HEK293 (cell line): ENCODE measurements around the gene DDX50.

Experiments used
- EGR2 ChIP-seq: fragments of 450-650 bp; formaldehyde crosslinking; IDR thresholded peaks from 2 replicates; pipeline ENCODE4 v1.5.1; 2016; ENCODE audit warnings: low read depth, missing biosample characterization, missing genetic modification characterization
- GLIS1 ChIP-seq: fragments of 450-650 bp; formaldehyde crosslinking; IDR thresholded peaks from 2 replicates; pipeline ENCODE4 v1.5.1; 2016; ENCODE audit warnings: missing biosample characterization, missing genetic modification characterization
- HOXA7 ChIP-seq: sonication (generic); formaldehyde crosslinking; IDR thresholded peaks from 2 replicates; pipeline ENCODE4 v1.8.1; 2022; ENCODE audit warnings: missing genetic modification reagents, borderline replicate concordance
- KLF1 ChIP-seq: fragments of 450-650 bp; formaldehyde crosslinking; IDR thresholded peaks from 2 replicates; pipeline ENCODE4 v1.5.1; 2016; ENCODE audit warnings: missing biosample characterization, missing genetic modification characterization
- MEIS1 ChIP-seq: sonication (generic); formaldehyde crosslinking; IDR thresholded peaks from 2 replicates; pipeline ENCODE4 v1.8.1; 2022; ENCODE audit warnings: missing genetic modification reagents, mild to moderate bottlenecking, borderline replicate concordance
- OSR2 ChIP-seq: fragments of 450-650 bp; formaldehyde crosslinking; IDR thresholded peaks from 2 replicates; pipeline ENCODE4 v1.5.1; 2016; ENCODE audit warnings: missing biosample characterization, missing genetic modification characterization
- RBAK ChIP-seq: fragments of 450-650 bp; formaldehyde crosslinking; IDR thresholded peaks from 2 replicates; pipeline ENCODE4 v1.5.1; 2016; ENCODE audit warnings: missing biosample characterization, missing genetic modification characterization
- SCRT2 ChIP-seq: fragments of 450-650 bp; formaldehyde crosslinking; IDR thresholded peaks from 2 replicates; pipeline ENCODE4 v1.5.1; 2016; ENCODE audit warnings: missing biosample characterization, missing genetic modification characterization
- SP2 ChIP-seq: fragments of 450-650 bp; formaldehyde crosslinking; IDR thresholded peaks from 2 replicates; pipeline ENCODE4 v1.5.1; 2016; ENCODE audit warnings: missing biosample characterization, missing genetic modification characterization
- WT1 ChIP-seq: fragments of 450-650 bp; formaldehyde crosslinking; IDR thresholded peaks from 2 replicates; pipeline ENCODE4 v1.5.1; 2016; ENCODE audit warnings: missing biosample characterization, missing genetic modification characterization
- ZBTB48 ChIP-seq: fragments of 450-650 bp; formaldehyde crosslinking; IDR thresholded peaks from 2 replicates; pipeline ENCODE4 v1.5.1; 2016; ENCODE audit warnings: missing biosample characterization, missing genetic modification characterization
- ZFP3 ChIP-seq: fragments of 450-650 bp; formaldehyde crosslinking; IDR thresholded peaks from 2 replicates; pipeline ENCODE4 v1.5.1; 2016; ENCODE audit warnings: low read depth, missing biosample characterization, missing genetic modification characterization
- ZFP37 ChIP-seq: fragments of 450-650 bp; formaldehyde crosslinking; IDR thresholded peaks from 2 replicates; pipeline ENCODE4 v1.5.1; 2016; ENCODE audit warnings: missing biosample characterization, missing genetic modification characterization
- ZIC2 ChIP-seq: fragments of 450-650 bp; formaldehyde crosslinking; IDR thresholded peaks from 2 replicates; pipeline ENCODE4 v1.5.1; 2016; ENCODE audit warnings: missing biosample characterization, missing genetic modification characterization
- ZNF121 ChIP-seq: fragments of 450-650 bp; formaldehyde crosslinking; IDR thresholded peaks from 2 replicates; pipeline ENCODE4 v1.5.1; 2016; ENCODE audit warnings: missing biosample characterization, missing genetic modification characterization
- ZNF138 ChIP-seq: fragments of 450-650 bp; formaldehyde crosslinking; IDR thresholded peaks from 2 replicates; pipeline ENCODE4 v1.5.1; 2016; ENCODE audit warnings: missing biosample characterization, missing genetic modification characterization, borderline replicate concordance
- ZNF155 ChIP-seq: fragments of 450-650 bp; formaldehyde crosslinking; IDR thresholded peaks from 2 replicates; pipeline ENCODE4 v1.5.1; 2016; ENCODE audit warnings: missing biosample characterization, missing genetic modification characterization
- ZNF175 ChIP-seq: fragments of 450-650 bp; formaldehyde crosslinking; IDR thresholded peaks from 2 replicates; pipeline ENCODE4 v1.5.1; 2016; ENCODE audit warnings: missing biosample characterization, missing genetic modification characterization
- ZNF2 ChIP-seq: fragments of 450-650 bp; formaldehyde crosslinking; IDR thresholded peaks from 2 replicates; pipeline ENCODE4 v1.5.1; 2016; ENCODE audit warnings: missing biosample characterization, missing genetic modification characterization
- ZNF302 ChIP-seq: fragments of 450-650 bp; formaldehyde crosslinking; IDR thresholded peaks from 2 replicates; pipeline ENCODE4 v1.5.1; 2016; ENCODE audit warnings: missing biosample characterization, missing genetic modification characterization, low read depth
- ZNF521 ChIP-seq: fragments of 450-650 bp; formaldehyde crosslinking; IDR thresholded peaks from 2 replicates; pipeline ENCODE4 v1.5.1; 2017; ENCODE audit warnings: missing biosample characterization, mild to moderate bottlenecking, missing genetic modification characterization
- ZNF561 ChIP-seq: fragments of 450-650 bp; IDR thresholded peaks from 2 replicates; pipeline ENCODE4 v1.5.1; 2018; ENCODE audit warnings: missing biosample characterization, missing genetic modification characterization, borderline replicate concordance
- ZNF585B ChIP-seq: fragments of 450-650 bp; formaldehyde crosslinking; IDR thresholded peaks from 2 replicates; pipeline ENCODE4 v1.5.1; 2016; ENCODE audit warnings: missing biosample characterization, missing genetic modification characterization
- ZNF610 ChIP-seq: fragments of 450-650 bp; formaldehyde crosslinking; IDR thresholded peaks from 2 replicates; pipeline ENCODE4 v1.5.1; 2016; ENCODE audit warnings: missing biosample characterization, missing genetic modification characterization, borderline replicate concordance
- ZNF623 ChIP-seq: fragments of 450-650 bp; formaldehyde crosslinking; IDR thresholded peaks from 2 replicates; pipeline ENCODE4 v1.5.1; 2016; ENCODE audit warnings: missing biosample characterization, missing genetic modification characterization
- ZNF747 ChIP-seq: fragments of 450-650 bp; formaldehyde crosslinking; IDR thresholded peaks from 2 replicates; pipeline ENCODE4 v1.5.1; 2016; ENCODE audit warnings: missing biosample characterization, missing genetic modification characterization
- ZNF776 ChIP-seq: fragments of 450-650 bp; formaldehyde crosslinking; IDR thresholded peaks from 2 replicates; pipeline ENCODE4 v1.5.0; 2017; ENCODE audit warnings: missing biosample characterization, missing genetic modification characterization, borderline replicate concordance
- ZNF792 ChIP-seq: fragments of 450-650 bp; formaldehyde crosslinking; IDR thresholded peaks from 2 replicates; pipeline ENCODE4 v1.5.1; 2016; ENCODE audit warnings: missing biosample characterization, missing genetic modification characterization
- TF ChIP-seq, protein P1 (sequence below): fragments of 450-650 bp; formaldehyde crosslinking; IDR thresholded peaks from 2 replicates; pipeline ENCODE4 v1.5.1; 2017; ENCODE audit warnings: missing biosample characterization, missing genetic modification characterization
- TF ChIP-seq, protein P2 (sequence below): fragments of 450-650 bp; formaldehyde crosslinking; IDR thresholded peaks from 2 replicates; pipeline ENCODE4 v1.5.1; 2017; ENCODE audit warnings: missing biosample characterization, missing genetic modification characterization
- TF ChIP-seq, protein P3 (sequence below): fragments of 450-650 bp; formaldehyde crosslinking; IDR thresholded peaks from 2 replicates; pipeline ENCODE4 v1.5.1; 2016; ENCODE audit warnings: missing biosample characterization, missing genetic modification characterization
- TF ChIP-seq, protein P4 (sequence below): sonication (generic); formaldehyde crosslinking; IDR thresholded peaks from 2 replicates; pipeline ENCODE4 v1.8.1; 2022; ENCODE audit warnings: mild to moderate bottlenecking, moderate library complexity, missing genetic modification reagents
- TF ChIP-seq, protein P5 (sequence below): fragments of 450-650 bp; formaldehyde crosslinking; optimal IDR thresholded peaks from 2 replicates; pipeline ENCODE3; 2016; ENCODE audit warnings: missing biosample characterization, mild to moderate bottlenecking, missing genetic modification characterization

The DDX50 gene

DNA sequence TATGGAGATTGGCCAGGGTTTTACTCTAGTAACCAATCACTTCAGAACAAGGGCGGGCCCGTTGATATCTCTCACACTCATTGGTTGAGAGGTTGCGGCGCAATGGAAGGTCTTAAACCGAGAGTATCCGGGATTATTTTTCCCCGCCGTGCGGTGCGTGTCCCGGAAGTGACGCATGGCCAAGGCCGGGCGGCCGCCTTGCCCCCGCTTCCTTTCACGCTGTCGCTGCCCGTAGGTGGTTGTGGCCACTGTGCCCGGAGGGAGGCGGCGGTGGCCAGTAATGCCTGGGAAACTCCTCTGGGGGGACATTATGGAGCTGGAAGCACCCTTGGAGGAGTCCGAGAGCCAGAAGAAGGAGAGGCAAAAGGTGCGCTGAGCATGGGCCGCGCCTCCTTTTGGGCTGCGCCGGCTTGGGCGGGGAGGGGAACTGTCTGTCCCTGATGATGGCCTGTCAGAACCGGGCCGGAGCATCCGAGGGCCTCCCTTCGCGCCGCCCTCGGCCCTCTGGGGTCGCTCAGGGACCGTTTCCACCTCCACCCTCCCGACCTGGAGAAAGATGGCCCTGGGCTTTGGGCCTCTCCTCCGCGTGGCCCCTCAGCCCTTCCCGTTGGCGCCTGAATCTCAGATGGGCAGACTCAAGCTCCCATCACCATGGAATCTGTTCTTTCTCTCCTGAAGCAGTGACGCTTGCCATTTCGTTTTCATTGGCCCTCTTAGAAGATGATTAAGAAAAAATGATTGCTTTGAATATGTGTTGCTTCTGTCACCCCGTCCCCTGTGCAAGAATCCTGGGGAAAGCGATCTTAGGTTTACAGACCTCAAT lies at the start of gene DDX50 (continued):
- TF ChIP-seq, protein P1, sequence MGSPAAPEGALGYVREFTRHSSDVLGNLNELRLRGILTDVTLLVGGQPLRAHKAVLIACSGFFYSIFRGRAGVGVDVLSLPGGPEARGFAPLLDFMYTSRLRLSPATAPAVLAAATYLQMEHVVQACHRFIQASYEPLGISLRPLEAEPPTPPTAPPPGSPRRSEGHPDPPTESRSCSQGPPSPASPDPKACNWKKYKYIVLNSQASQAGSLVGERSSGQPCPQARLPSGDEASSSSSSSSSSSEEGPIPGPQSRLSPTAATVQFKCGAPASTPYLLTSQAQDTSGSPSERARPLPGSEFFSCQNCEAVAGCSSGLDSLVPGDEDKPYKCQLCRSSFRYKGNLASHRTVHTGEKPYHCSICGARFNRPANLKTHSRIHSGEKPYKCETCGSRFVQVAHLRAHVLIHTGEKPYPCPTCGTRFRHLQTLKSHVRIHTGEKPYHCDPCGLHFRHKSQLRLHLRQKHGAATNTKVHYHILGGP (tag by site-specific recombination) = no peak
- TF ChIP-seq ZNF121 (tag by site-specific recombination) (no peak), ZNF585B (tag by site-specific recombination) (no peak), ZNF561 (tag by site-specific recombination) (peak; percentile 63; the same call in 1 of the 2 replicates), ZNF302 (tag by site-specific recombination) (no peak), ZNF747 (tag by site-specific recombination) (no peak), ZBTB48 (peak; percentile 85), HOXA7 (no peak), WT1 (tag by site-specific recombination) (peak; percentile 65), ZNF521 (tag by site-specific recombination) (no peak), SP2 (tag by site-specific recombination) (peak; percentile 85), ZNF610 (tag by site-specific recombination) (no peak), ZNF623 (no peak), ZNF792 (tag by site-specific recombination) (no peak), ZNF155 (tag by site-specific recombination) (no peak), GLIS1 (no peak), MEIS1 (CRISPR knock-in tag) (no peak), ZFP3 (no peak), SCRT2 (tag by site-specific recombination) (no peak), ZIC2 (peak; percentile 61), KLF1 (tag by site-specific recombination) (peak; percentile 44; the same call in 1 of the 2 replicates), ZNF175 (no peak), ZNF138 (tag by site-specific recombination) (no peak), OSR2 (no peak), ZNF776 (no peak), ZFP37 (tag by site-specific recombination) (peak; percentile 89), RBAK (tag by site-specific recombination) (no peak), EGR2 (tag by site-specific recombination) (no peak; the same call in 1 of the 2 replicates), ZNF2 (tag by site-specific recombination) (peak; percentile 71)
- TF ChIP-seq, protein P2, sequence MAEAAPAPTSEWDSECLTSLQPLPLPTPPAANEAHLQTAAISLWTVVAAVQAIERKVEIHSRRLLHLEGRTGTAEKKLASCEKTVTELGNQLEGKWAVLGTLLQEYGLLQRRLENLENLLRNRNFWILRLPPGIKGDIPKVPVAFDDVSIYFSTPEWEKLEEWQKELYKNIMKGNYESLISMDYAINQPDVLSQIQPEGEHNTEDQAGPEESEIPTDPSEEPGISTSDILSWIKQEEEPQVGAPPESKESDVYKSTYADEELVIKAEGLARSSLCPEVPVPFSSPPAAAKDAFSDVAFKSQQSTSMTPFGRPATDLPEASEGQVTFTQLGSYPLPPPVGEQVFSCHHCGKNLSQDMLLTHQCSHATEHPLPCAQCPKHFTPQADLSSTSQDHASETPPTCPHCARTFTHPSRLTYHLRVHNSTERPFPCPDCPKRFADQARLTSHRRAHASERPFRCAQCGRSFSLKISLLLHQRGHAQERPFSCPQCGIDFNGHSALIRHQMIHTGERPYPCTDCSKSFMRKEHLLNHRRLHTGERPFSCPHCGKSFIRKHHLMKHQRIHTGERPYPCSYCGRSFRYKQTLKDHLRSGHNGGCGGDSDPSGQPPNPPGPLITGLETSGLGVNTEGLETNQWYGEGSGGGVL (tag by site-specific recombination) = no peak
- TF ChIP-seq, protein P3, sequence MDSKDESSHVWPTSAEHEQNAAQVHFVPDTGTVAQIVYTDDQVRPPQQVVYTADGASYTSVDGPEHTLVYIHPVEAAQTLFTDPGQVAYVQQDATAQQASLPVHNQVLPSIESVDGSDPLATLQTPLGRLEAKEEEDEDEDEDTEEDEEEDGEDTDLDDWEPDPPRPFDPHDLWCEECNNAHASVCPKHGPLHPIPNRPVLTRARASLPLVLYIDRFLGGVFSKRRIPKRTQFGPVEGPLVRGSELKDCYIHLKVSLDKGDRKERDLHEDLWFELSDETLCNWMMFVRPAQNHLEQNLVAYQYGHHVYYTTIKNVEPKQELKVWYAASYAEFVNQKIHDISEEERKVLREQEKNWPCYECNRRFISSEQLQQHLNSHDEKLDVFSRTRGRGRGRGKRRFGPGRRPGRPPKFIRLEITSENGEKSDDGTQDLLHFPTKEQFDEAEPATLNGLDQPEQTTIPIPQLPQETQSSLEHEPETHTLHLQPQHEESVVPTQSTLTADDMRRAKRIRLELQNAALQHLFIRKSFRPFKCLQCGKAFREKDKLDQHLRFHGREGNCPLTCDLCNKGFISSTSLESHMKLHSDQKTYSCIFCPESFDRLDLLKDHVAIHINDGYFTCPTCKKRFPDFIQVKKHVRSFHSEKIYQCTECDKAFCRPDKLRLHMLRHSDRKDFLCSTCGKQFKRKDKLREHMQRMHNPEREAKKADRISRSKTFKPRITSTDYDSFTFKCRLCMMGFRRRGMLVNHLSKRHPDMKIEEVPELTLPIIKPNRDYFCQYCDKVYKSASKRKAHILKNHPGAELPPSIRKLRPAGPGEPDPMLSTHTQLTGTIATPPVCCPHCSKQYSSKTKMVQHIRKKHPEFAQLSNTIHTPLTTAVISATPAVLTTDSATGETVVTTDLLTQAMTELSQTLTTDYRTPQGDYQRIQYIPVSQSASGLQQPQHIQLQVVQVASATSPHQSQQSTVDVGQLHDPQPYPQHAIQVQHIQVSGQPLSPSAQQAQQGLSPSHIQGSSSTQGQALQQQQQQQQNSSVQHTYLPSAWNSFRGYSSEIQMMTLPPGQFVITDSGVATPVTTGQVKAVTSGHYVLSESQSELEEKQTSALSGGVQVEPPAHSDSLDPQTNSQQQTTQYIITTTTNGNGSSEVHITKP (tag by site-specific recombination) = peak; percentile 76
- TF ChIP-seq, protein P4, sequence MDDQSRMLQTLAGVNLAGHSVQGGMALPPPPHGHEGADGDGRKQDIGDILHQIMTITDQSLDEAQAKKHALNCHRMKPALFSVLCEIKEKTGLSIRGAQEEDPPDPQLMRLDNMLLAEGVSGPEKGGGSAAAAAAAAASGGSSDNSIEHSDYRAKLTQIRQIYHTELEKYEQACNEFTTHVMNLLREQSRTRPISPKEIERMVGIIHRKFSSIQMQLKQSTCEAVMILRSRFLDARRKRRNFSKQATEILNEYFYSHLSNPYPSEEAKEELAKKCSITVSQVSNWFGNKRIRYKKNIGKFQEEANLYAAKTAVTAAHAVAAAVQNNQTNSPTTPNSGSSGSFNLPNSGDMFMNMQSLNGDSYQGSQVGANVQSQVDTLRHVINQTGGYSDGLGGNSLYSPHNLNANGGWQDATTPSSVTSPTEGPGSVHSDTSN (CRISPR knock-in tag) = no peak
- TF ChIP-seq, protein P5, sequence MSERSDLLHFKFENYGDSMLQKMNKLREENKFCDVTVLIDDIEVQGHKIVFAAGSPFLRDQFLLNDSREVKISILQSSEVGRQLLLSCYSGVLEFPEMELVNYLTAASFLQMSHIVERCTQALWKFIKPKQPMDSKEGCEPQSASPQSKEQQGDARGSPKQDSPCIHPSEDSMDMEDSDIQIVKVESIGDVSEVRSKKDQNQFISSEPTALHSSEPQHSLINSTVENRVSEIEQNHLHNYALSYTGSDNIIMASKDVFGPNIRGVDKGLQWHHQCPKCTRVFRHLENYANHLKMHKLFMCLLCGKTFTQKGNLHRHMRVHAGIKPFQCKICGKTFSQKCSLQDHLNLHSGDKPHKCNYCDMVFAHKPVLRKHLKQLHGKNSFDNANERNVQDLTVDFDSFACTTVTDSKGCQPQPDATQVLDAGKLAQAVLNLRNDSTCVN = peak; percentile 36
